GM03348 (cell line): ENCODE measurements around the gene KCTD13.
A peak's percentile ranks its signal among the peaks of the same experiment; 100 is the strongest.
"Not testable (repeated sequence)": the region's sequence is repeated elsewhere in the genome, so short reads cannot be mapped to it uniquely, and the experiment has no call there.

Experiments used
- DNase-seq: peaks from one replicate; pipeline ENCODE4 v3.0.0; 2012; ENCODE audit warnings: low spot score

Gene KCTD13

DNA sequence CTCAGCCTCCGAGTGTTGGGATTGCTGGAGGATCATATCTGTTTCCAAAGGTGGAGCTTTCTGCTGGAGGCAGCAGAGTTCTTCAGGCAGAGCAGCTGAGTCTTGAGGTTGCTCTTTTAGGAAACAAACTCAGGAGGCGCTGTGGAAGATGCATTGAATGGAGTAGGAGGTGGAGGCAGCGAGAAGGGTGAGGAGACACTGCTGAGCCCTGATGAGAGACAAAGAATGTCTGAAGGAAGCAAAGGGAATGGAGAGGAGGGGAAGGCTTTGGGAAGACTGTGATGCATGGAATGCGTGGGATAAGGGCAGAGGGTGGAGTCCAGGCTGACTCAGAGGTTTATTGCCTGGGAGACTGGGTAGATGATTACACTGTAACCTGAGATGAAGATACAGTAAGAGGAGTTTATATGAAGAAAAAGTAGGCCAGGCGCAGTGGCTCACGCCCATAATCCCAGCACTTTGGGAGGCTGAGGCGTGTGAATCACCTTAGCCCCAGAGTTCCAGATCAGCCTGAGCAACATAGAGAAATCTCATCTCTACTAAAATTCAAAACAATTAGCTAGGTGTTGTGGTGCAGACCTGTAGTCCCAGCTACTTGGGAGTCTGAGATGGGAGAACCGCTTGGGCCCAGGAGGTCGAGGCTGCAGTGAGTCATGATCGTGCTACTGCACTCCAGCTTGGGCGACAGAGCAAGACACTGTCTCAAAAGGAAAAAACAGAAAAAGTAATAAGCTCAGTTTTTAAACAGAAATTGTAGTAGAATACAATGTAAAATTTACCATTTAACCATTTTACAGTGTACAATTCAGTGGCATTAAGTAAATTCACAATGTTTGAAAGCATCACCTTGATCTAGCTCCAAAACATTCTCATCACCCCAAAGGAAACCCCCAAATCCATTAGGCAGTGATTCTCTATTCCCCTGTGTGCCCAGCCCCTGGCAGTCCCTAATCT is 18.1 kb upstream of the KCTD13 start:
- DNase-seq, result peak; percentile 93

GRCh38 chr16:29940656-29941055 is 14.6 kb upstream of the KCTD13 start:
- DNase-seq, result no peak

DNA sequence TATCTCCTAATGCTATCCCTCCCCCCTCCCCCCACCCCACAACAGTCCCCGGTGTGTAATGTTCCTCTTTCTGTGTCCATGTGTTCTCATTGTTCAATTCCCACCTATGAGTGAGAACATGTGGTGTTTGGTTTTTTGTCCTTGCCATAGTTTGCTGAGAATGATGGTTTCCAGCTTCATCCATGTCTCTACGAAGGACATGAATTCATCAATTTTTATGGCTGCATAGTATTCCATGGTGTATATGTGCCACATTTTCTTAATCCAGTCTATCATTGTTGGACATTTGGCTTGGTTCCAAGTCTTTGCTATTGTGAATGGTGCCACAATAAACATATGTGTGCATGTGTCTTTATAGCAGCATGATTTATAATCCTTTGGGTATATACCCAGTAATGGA is 5.7 kb upstream of the KCTD13 start:
- not testable (repeated sequence) for DNase-seq

DNA sequence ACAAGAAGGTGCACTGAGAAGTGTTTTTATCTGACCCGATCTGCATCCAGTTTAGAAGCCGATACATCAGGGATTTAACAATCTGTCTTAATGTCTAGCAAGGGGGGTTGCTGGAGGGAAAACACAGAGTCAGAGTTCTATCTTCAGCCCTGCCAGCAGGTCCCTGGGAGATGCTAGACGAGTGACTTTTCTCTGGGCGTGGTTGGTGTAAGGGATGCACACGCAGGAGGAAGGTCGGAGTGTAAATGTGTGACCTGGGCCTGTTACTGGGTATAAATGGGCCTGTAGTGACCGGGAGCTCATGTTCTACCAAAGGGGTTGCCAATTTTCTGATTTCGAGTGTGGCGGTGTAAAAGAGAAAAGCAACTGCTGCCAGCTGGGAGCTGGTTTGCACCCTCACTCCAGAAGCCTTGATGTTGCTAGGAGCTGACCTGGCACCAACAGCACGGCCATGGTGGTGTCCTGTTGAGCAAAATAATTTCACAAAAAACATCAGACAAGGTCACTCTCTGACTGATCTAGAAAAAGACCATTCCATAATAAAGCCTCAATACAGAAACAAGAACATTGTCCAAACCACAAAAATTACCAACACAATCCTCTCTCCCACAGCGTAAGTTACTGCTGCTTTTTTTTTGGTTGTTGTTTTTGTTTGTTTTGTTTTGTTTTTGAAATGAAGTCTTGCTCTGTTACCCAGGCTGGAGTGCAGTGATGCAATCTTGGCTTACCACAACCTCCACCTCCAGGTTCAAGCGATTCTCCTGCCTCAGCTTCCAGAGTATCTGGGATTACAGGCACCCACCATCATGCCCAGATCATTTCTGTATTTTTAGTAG is 1.3 kb upstream of the KCTD13 start:
- DNase-seq, result no peak

GRCh38 chr16:29926711-29927052 is 656 bp upstream of the KCTD13 start:
- peak; percentile 53 for DNase-seq

- DNase-seq, result no peak
These were observed 795 bp downstream of the KCTD13 start for GRCh38 chr16:29925105-29925756.

DNA sequence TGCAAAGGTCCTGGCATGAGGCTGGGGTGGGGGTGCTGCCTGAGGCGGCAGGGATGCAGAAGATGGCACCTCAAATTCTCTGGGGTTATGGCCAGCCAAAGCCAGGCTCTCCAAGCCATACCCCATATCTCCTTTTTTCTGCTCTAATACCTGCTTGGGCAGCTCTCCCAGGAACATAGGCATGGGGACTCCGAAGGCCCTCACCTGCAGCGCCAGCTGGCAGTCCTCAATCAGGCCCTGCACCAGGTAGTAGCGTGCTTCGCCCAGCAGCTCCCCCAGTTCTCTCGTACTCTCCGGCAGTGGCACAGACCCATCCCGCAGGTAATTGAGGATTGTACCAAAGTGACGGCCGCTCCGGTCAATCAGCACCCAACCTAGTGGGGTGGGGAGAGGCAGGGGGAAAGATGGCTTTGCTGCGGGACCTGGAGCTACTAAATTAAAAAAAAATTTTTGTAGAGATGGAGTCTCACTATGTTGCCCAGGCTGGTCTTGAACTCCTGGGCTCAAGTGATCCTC is 3.0 kb downstream of the KCTD13 start:
- DNase-seq, result no peak

GRCh38 chr16:29922326-29922725 is 3.7 kb downstream of the KCTD13 start:
- no peak for DNase-seq

DNA sequence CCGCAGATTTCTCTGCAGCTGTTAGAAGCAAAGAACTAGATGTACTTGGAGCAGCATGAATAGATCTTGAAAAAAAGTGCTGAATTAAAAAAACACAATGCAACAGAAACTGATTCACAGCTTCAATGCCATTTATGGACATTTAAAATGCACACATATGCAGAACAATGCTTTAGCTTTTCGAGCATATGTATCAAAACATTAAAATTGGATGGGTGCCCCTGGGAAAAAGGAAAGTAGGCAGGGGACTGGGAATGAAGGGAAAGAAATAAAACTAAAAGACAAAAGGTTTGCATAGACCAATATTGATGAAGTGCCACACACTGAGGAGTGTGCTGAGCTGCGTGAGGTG is 5.0 kb downstream of the KCTD13 start:
- no peak for DNase-seq

DNA sequence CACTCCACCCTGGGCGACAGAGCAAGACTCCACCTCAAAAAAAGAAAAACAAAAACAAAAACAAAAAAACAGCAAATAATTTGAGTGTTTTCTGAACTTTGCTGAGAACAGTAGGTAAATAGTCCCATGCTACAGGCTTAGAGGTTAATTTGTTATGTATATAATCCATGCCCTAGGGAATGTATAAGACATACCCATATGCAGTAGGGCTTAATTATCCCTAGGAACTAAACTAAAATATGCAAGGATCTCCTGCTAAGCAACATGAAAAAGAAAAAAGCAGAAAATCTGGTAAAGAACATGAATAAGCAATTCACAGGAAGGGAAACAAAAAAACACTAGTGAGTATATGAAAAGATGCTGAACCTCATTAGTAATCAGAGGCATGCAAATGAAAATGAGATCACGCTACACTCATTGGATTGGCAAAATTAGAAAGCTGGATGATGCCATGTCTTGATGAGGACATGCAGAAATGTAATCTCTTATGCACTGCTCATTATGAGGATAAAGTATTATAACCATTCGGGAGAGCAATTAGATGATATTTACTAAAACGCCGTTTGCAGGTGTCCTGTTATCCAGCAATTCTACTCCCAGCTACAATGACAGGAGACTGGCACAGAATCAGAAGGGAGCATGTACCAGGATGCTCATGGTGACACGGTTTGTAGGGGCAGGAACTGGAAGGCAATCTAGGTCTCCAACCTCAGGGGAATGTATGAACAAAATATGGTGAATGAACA is 5.6 kb downstream of the KCTD13 start:
- DNase-seq, result no peak

GRCh38 chr16:29916979-29917378 is 9.0 kb downstream of the KCTD13 start:
- DNase-seq, result no peak

DNA sequence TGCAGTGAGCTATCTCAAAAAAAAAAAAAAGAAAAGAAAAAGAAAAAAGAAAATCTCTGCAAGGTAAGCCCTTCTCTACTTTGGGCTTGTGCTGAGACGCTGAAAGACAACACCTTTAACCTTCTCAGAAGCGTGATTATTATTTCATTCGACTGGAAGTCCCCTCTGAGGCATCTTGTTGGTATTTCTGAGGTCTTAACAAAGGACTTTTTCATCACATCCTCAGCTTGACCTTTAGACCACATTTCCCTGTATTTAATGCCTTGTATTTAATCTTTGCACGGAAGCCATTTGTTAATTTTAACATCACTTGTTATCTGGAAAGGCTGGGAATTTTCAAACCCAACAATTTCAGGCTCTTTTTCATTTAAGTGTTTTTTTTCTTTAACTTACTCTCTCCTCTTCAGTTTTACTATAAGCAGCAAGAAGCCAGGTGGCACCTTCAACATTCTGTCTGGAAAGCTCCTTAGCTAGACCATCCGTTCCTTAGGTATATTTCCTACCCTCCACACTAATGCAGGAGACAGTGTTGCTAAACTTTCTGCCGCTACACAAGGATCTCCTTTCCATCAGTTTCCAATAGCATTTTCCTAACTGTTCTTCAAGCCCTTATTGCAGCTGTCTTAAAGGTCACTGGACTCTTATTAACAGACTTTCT is 10.3 kb downstream of the KCTD13 start:
- no peak for DNase-seq

DNA sequence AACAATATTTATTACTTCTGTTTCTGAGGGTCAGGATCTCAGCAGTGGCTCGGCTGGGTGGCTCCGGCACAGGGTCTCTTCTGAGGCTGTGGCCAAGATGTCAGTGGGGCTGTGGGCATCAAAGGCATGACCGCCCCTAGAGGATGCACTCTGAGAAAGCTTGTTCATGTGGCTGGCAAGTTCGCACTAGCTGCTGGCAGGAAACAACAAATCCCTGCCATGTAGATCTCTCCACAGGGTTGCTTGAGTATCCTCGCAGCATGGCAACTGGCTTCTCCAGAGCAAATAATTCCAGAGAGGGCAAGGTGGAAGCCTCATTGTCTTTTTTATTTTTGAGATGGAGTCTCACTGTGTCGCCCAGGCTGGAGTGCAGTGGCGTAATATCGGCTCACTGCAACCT is 12.5 kb downstream of the KCTD13 start:
- no peak for DNase-seq

DNA sequence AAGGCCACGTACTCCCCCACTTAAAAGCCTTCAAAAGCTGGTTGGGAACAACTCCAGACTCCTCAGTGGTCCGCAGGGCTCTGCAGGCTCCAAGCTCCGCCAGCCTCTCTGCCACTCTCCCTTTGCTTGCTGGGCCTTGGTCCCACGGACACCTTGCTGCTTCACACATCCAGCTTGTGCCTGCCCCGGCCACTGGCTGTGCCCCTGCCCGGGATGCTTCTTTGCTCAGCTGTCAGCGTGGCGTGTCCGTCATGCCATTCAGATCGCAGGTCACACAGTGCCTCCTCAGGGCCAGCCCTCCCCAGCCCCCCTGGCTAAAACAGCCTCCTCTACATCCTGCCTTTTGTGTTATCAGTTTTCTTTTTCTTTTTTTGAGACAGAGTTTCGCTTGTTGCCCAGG is 13.9 kb downstream of the KCTD13 start:
- no peak for DNase-seq

DNA sequence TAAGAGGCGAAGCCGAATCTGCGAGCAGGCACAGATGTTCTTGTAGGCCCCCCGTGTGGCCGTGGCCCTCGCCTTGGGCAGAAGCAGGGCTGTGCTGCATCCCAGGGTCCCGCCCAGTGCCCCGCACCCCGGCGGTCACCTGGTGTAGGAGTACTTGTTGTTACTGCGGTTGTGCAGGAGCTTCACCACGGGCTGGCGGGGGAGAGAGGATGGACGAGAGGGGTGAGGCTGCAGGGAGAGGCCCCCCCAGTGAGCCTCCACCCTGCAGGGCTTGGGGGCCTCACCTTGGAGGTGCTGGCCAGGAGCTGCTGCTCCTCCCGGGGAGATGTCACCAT is 14.4 kb downstream of the KCTD13 start:
- DNase-seq, result no peak

DNA sequence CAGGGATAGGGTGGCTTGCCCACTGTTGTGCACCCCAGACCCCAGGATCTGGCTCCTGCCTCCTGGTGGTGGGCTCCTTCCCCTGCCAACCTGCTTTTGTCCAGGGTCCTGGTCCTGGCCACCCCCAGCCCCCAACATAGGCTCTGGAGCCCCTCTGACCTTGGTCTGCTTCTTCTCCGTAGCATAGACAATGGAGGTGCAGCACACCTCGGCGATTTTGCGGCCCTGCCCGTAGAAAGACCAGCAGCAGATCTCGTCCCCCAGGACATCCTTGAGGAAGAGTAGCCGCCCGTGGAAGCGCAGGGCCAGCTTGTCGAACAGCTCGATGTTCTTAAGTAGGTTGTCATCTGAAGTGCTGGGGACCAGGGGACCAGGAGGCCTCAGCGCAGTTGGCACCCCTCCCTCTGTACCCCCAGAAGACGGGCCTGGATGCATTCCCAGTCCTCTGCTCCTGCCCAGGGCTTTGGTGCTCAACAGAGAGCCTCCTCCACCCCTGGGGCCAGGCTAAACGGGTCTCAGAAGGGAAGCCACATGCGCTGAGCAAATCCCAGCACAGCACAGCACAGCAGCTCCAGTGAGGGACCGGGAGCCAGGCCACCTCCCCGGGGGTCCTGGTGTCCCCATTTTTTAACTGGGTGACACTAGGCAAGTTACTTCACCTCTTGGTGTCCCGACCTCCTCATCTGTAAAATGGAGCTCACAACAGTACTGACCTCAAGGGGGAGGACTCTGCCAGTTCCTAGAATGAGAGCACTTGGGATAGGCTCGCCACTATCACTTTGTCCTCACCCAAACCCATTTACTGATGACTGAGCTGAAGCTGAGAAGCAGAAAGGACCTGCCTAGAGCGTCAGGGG is 15.0 kb downstream of the KCTD13 start:
- DNase-seq, result no peak

DNA sequence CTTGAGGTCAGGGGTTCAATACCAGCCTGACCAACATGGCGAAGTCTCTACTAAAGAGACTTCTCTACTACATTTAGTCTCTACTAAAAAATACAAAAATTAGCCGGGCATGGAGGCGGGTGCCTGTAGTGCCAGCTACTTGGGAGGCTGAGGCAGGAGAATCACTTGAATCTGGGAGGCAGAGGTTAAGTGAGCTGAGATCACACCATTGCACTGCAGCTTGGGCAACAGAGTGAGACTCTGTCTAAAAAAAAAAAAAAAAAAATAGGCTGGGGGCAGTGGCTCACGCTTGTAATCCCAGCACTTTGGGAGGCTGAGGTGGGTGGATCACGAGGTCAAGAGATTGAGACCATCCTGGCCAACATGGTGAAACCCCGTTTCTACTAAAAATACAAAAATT is 16.2 kb downstream of the KCTD13 start:
- DNase-seq, result not testable (repeated sequence)

DNA sequence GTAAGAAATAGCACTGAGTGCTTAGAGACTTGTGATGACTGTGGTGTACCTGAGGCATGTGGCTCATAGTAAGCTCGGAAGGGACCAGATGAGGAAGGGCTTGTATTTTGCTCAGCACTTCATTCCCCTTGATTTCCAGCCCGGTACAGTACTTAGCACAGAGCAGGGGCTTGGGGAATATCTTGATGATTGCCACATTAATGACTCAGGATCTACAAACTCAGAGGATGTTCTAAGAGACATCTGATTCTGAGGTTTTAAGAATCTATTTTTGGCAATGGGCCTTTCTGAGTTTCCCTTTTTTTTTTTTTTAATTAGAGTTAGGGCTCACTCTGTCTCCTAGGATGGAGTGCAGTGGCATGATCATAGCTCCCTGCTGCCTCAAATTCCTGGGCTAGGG is 16.6 kb downstream of the KCTD13 start:
- no peak for DNase-seq

DNA sequence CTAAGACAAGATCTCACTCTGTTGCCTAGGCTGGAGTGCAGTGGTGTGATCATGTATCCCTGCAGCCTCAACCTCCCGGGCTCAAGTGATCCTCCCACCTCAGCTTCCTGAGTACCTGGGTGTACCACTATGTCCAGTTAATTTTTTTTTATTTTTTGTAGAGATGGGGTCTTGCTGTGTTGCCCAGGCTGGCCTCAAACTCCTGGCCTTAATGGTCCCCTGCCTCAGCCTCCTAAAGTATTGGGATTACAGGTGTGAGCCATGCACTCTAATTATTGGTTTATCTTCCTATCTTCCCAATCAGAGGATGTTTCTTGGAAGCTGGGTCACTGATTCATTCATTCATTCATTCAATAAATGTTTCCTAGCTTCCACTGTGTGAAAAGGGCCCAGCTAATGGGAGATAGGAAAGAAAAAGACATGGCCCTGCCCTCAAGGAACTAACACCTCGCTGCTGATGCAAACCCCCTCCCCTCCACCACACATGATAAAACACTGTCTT is 17.3 kb downstream of the KCTD13 start:
- no peak for DNase-seq

DNA sequence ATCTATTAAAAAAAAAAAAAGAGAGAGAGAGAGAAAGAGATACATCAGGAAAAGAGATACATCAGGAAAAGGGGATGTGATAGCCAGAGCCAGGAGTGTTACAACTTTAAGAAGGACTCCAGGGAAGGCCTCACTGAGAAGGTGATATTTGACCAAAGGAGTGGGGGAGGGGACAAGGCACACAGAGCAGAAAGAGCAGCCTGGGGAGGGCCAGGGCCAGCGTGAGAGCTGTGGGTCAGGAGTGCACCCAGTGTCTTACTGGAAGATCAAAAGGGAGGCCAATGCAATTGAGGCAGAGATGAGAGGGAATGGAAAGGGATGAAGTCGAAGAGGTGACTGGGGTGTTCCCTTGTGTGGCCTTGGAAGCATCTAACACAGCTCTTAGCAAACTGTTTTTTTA is 18.1 kb downstream of the KCTD13 start:
- DNase-seq, result no peak
